NCI-H748 (cell line): ENCODE results near the gene NHSL1.
A peak's percentile ranks its signal among the peaks of the same experiment; 100 is the strongest.
"Not testable (repeated sequence)": the region's sequence is repeated elsewhere in the genome, so short reads cannot be mapped to it uniquely, and the experiment has no call there.

Experiments
- DNase-seq: peaks from one replicate; lab custom pipeline; 2025; ENCODE audit not compliant: unreplicated experiment; lab: John Stamatoyannopoulos, UW

The NHSL1 gene

DNA sequence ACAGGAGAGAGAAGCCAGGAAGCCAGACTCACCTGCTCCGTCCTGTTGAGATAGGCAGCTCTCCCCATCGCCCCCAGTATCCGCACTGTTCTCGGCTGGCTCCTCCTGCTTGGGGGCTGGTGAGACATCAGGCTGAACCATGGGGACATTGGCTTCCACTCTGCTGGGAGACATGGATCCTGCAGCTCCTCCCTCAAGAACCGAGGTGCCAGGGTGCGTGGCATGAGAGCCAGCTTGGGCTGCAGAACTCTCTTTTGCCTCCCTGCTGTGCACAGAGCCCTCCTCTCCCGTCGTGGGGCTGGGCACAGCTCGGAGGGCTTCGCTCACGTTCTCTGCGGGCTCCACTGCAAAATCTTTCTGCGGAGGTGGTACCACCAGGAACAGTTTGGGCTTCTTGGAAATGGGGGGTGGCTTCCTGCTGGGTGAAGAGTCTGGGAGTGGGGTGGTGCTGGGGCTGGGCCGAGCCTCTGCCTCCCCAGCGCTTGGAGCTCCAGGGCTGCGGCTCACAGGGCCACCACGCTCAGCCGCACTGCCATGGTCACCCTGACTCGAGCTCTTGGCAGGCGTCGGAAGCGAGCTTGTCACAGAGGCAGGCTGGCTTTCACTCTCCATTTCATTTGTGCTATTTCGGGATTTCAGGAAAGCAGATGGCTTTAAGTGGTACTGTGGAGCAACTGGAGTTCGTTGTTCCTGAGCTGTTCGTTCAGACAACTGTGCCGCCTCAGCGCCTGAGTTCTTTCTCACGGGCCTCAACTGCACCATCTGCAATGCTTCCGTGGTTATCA is 68.7 kb downstream of the NHSL1 start:
- no peak for DNase-seq

DNA sequence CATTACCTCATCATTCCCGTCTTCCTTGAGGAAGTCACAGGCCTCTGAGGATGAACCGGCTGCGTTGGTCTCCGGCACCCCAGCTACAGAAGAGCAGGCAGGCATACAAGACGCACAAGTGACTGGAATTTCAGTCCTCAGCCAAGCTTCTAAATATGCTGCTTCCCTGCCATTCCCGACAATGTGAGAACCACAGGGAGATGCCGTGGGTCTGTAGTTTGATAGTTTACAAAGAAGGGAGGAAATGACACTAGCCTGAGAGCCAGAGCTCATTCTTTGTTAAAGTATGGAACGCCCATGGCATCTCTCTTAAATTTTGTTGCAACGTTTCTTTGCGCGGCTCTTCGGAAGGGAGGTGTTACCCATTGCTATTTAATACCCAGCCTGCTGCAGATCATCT is 69.5 kb downstream of the NHSL1 start:
- DNase-seq = no peak

DNA sequence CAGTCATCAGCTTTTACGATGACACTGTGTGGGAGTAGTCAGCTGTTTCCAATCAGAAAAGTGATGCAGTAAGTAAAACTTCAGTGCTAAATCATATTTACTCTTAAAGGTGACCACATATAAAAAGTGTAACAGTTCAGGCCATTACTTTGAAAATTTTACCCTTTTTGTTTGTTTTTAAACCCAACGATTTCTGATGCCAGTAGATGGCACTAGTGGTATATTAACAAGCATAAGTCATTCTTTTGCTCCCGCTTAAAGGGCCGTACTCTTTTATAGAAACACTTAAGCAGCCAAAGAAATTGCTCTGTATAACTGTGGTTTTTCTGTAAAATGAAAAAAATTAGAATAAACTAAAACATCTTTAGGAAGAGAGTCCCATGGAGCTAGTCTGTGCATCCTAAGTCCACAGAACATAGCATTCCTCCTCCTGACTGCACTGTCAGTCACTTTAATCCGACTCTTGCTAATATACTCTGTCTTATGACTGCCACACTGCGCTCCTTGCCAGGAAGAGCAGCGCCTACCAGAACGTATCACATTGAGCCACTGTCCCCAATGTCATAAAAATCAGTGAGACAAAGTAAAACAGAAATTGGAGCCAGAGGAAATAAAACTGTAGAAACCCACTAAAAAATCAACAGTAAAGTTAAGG is 70.2 kb downstream of the NHSL1 start:
- peak; percentile 59 for DNase-seq

DNA sequence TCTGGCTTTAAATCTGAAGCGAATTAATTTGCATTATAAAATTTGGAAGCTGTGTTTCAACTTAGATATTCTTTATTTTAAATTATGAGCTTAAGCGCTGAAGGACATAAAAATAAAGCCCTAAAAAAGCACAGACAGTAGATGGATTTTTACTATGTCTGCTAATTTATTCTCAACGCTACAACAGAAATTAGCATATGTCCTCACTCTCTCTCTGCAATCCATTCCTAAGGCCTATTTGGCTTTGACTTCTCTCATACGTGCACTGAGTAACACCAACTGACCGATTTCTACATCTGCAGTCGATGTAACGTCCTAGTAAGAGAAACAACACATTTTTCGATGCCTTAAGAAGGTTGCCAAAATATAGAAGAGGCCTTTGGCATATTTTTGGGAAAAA is 71.6 kb downstream of the NHSL1 start:
- no peak for DNase-seq

DNA sequence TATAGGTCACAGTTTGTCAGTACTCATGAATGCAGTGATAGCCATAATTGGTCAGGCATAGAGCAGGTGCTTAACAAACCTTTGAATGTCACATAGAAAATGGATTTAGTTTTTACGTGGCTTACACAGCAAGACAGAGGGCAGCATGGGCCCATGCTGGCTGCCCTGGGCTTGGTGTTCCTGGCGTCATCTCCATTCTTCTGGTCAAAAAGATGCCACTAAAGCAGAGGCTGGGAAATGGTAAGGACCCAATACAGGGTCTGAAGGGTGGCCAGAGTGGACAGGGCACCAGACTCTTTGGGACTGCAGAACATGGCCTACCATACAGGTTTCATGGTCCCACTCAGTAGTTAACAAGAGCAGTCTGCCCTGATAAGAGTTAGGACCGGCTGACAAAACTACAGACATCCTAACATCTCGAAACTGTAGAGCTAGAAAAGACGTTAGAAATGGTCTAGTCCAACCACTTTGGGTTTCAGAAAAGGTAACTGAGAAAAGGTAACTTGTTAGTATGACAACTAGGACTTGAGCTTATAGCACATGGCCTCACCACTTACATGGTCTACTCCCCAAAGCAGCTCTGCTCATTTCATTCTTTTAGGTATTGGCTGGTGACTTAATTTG is 72.7 kb downstream of the NHSL1 start:
- no peak for DNase-seq

DNA sequence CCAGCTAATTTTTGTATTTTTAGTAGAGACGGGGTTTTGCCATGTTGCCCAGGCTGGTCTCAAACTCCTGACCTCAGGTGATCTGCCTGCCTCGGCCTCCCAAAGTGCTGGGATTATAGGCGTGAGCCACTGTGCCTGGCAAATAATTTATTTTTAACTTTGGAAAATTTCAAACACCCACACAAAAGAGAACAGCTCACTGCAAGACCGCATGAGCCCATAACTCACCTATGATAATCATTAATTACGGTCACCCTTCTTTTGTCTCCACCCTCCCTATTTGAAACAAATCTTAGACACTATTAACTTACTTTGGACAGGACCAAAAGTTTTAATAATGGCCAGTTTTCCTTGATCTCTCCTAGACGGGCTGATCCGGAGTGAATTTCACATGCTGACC is 74.0 kb downstream of the NHSL1 start:
- DNase-seq = not testable (repeated sequence)

DNA sequence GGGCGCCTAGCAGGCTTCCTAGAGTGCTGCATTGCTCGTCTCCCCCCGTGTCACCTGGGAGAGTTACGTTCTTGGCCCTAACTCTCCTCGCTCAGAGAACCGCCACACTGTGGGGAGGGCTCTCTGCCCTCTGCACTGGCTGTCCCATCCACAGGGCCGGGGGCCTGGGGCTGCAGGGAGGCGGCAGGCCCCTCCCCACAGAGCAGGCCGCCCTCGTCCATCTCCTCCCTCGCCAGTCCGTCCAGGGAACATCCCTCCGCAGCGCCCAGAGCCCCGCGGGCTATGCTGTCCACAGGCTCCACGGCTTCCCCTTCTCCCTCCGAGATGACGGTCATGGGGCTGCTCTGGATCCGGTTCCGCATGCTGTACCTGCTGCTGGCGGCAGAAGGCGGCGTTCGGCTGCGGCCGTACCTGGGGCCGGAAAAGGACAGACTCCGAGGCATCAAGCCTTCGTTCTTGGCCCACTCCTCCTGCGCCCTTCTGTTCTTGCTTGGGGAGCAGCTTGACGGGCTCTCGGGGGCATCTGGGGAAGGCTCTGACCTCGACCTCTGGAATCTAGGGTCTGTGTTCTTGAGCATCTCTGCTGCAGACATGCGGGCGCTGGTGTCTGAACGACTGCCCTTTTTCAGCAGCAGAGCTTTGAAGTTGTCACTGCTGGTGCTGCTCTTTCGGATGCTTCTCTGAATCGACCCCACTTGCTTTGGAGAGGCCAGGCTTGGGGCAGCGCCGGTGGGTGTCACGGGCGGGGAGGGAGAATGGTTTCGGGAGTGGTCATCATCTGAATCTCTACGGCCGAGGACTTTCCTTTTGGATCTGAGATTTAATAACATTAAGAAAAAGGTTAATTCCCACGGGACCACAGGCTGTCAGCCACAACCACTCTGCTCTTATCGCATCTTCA is 75.0 kb downstream of the NHSL1 start:
- no peak for DNase-seq

DNA sequence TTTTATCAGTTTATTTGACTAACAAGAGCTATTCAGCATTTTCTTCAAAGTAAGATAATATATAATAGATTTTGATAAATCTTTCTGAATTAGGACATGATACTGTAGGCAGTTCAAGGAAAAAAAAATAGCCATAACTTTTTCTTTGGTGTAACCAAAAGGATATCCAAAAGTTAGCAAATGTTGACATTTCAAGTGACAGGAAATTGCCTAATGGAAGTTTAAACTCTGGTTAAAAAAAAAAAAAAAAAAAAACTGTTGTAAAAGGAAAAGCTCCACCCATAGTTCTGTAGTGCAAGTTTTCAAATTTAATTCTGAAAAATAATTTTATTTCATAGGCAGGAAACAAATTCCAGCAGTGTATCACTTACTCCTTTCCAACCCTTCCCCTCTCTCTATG is 76.4 kb downstream of the NHSL1 start:
- DNase-seq = no peak

DNA sequence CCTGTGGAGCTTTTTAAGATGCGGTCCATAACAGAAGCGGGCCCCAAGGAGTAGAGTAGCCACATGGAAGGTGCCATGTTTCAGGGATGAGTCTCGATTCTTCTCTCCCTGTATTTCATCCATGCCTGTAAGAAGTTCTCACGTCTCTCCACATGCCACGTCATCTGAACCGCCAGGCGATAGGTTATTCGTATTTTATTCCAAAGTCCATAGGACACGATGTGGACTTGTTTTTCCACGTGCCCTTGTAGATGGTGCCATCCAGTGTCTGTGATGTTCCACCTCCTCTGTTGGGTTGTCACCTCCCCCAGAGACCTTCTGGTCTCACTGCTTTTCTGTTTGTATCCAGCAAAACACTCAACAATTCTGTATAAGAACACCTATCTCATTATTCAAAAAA is 77.7 kb downstream of the NHSL1 start:
- no peak for DNase-seq

DNA sequence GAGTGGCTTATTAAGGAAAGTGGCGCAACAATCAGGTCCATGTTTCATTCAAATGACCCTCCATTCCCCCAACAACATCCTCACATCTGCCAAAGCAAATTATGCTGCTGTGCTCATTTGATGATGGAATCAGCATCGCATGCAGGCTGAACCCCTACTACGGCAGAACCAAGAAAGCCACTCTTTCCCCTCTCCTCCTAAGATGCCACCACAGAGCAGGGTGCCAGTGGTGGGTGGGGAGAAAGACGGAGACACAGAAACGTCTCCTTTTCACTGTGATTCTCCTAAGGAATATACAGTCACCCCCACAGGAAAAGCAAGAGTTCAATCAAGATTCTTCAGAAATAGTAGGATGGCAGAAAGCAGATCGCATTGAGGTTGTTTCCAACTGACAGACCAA is 78.2 kb downstream of the NHSL1 start:
- no peak for DNase-seq

DNA sequence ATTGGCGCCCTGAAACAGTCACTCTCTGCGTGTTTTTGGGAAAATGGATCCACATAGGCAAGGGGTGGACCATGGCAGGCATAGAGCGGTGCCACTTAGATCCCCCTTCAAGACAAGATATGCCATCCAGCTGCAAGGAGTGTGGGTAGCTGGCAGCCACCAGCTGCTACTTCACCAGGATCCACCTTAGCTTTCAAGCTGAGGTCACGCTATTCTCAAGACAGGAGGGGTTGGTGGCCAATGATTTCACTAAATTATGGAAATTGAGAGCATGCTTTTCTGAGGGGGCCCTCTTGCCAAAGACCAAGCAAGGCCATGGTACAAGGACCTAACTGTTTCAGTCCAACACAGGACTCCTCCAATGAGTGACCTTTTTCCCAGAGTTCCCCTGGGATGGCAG is 78.9 kb downstream of the NHSL1 start:
- DNase-seq = no peak

DNA sequence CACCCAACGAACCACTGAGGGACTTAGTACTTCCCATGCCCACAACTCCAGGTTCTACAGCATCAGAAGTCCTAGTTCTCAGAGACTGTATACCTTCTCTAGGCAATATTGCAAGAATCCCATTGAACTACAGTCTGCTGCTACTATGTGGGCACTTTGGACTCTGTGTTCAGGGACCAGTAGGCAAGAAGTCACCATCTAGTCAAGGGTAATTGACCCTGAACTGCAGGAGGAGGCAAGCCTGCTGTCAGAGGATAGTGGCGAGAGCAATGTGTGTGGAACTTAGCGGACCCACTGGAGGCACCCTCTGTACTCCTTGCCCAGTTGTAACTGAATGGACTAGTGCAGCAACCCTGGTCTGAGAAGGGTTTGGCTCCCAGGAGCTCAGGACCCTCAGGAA is 79.5 kb downstream of the NHSL1 start:
- DNase-seq = no peak

DNA sequence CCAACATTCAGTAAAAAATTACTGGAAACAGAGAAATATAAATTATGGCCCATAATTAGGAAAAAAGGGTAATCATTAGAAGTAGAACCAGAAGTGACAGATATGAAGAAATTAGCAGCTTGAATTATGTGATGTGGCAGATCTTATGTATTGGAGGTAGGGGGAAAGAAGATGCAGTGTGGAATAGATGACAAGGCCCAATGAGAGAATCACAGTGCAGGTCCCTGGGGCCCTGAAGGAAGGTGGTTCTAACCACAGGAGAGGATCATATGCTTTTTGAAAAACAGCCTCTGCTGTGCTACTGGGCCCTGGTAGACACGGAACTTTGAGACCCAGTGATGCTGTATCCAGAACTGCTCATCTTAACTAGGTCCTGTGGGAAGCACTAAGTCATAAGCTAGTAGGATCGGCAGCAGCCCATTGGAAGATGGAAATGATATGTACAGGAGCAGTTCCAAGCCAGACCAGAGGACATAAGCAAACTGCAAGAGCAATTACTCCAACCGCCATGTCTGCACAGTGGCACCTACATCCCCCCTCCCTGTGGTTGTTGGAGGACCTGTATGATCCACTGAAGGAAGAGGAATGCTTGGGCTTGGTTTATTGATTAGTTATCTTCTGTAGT is 81.1 kb downstream of the NHSL1 start:
- no peak for DNase-seq

DNA sequence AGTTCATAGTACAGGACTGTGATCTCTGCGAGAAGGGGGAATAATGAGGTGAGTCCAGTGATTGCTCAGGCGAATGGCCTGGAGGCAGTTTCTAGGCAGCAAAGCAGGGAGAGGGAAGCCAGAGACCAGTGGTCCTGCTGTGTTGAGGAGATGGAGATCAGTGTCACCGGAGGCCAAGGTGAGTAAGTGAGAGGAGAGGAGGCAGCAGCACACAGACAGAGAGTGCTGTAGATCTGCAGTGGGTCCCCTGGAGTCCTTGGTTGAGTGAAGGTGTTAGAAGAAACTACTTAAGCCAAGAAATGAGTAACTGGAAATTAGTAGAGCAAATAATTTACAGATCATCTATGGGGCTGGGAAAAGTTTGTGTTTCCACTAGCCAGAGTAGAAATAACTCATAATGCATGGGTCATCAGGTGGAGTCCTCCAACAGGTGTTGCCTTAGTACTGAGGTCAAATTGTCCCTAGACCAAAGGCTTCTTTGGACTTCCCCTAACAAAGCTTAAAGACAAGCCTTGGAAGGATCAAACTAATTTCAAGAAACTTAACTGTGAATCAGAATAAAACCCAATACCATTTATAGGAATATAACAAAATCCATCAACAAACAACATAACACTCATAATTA is 81.7 kb downstream of the NHSL1 start:
- DNase-seq = no peak

DNA sequence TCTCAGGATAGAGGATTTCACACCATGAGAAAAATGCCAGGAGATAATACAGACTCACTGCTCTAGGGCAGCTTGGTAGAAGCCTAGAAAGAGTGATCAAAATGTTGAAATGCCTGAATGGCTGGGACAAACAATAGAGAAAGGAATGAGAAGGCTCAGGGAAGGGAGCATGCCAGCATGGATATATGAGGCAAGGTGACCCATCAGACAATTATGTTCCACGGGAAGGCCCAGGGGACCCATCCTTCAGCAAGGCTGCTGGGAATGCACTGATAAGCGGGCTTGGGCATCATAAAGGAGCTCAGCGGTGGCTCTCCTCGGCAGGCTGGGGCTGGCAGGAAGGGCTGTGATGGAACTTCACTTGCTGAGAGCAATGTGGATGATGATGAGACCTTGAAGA is 83.1 kb downstream of the NHSL1 start:
- no peak for DNase-seq

DNA sequence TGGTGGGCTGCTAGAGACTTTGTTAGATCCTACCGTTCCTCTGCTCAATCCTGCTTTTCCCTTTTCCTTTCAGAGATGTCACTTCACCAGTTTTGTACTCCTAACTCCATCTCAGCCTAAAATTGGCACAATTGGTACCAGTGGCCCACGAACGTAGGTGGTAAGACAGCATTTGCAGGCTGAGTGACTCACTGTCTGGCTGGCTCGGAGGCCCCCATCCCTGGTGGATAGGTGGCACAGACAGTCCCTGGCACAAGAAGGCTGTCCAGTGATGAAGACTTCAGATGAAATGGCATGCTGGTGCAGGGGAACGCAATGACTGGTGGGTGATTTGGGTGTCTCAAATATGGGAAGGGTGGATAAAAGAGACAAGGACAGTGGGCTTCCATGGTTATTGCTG is 84.2 kb downstream of the NHSL1 start:
- DNase-seq = no peak

DNA sequence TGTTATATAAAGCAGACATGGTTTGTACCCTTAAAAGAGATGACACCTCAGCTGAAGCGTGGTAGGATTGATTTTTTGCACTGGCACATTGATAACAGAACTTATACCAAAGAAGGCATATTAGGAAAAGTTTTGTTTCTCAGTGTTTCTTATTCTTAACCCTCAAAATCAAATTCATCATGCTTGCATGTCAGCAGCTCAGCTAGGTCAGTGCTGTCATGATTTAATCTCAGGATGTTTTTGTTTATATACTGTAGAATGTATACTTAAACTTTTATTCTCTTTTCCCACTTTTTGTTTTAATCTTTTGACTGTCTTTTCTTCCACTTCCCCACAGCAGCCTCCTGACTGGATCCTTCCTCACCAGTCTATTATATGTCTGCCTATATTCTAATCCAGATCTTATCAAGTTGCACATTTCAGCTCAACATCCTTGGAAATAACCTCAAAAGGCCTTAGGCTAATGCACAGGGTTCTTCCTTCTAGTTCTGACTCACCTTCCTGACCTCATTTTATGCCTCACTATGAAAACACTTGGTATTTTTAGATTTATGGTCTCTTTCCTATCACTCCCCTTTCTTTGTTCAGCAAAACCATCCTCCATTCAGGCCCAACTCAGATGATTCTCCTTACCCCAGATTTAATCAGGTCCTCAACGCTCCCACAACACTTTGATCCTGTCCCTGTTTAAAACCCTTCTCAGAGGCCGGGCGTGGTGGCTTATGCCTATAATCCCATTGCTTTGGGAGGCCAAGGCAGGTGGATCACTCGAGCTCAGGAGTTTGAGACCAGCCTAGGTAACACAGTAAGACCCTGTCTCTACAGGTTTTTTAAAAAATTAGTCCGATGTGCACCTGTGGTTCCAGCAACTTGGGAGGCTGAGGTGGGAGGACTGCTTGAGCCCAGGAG is 88.1 kb downstream of the NHSL1 start:
- no peak for DNase-seq

DNA sequence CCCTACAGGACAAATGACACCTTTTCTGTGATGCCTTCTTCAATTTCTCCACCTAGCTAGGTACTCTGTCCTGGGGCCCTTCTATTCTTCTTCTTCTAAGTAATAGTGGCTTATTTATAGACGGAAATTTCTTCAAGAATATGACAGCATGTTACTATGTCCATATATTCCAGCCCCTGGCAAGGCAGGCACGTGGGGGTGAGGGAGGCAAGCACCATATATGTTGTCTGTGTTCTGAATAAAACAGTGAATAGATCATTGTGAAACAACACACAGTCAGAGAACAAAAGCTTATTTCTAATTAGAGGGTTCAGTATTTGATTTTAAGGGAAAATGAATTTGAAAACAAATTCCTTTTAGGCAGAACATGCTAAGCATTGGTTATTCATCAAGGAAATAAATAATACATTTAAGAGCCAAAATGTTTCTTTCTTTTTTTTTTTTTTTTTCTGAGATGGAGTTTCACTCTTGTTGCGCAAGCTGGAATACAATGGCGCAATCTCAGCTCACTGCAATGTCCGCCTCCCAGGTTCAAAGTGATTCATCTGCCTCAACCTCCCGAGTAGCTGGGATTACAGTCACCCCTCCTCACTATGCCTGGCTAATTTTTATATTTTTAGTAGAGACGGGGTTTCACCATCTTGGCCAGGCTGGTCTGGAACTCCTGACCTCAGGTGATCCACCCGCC is 89.1 kb downstream of the NHSL1 start:
- DNase-seq = no peak

DNA sequence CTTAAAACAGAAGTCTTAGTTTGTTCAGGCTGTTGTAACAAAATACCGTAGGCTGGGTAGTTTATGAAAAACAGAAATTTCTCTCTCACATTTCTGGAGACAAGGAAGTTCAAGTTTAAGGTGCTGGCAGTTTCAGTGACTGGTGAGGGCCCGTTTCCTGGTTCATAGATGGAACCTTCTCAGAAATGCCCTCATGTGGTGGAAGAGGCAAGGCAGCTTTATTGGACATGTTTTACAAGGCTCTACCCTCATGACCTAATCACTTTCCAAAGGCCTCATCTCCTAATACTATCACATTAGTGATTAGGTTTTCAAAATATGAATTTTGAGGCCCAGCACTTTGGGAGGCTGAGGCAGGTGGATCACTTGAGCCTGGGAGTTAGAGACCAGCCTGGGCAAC is 92.9 kb downstream of the NHSL1 start:
- DNase-seq = no peak
